GM20431 (cell line): Measurements from ENCODE around the gene C16orf90.
"Not testable (repeated sequence)": the region's sequence is repeated elsewhere in the genome, so short reads cannot be mapped to it uniquely, and the experiment has no call there.

Source experiments
- in situ Hi-C: fragments of 300-500 bp; cut with MseI, MboI; formaldehyde crosslinking; loops from one replicate; pipeline ENCODE4 v1.15.0; 2020; ENCODE audit warnings: low sequenced_read_pairs; ENCODE audit not compliant: unreplicated experiment

The C16orf90 gene

GRCh38 chr16:3495176-3495575, at the start of gene C16orf90:
C16orf90 (minus strand) TSS chr16:3495489; CDS start chr16:3495421, 68 bp downstream.
- in situ Hi-C loops = no loop called here

- in situ Hi-C loops = no loop called here
Observed at GRCh38 chr16:3542601-3543373, 47.5 kb upstream of the C16orf90 start.

- in situ Hi-C loops = no loop called here
Observed at GRCh38 chr16:3541527-3542155, 46.4 kb upstream of the C16orf90 start.

- in situ Hi-C loops = no loop called here
Observed at GRCh38 chr16:3538222-3538621, 42.9 kb upstream of the C16orf90 start.

- in situ Hi-C loops = no loop called here
Observed at GRCh38 chr16:3536851-3537250, 41.6 kb upstream of the C16orf90 start.

GRCh38 chr16:3536271-3536731, 41.0 kb upstream of the C16orf90 start:
- in situ Hi-C loops = no loop called here

GRCh38 chr16:3534126-3534525, 38.8 kb upstream of the C16orf90 start:
- in situ Hi-C loops = no loop called here

- in situ Hi-C loops = no loop called here
Observed at GRCh38 chr16:3532741-3533140, 37.5 kb upstream of the C16orf90 start.

GRCh38 chr16:3530371-3530914, 35.2 kb upstream of the C16orf90 start:
- in situ Hi-C loops = no loop called here

GRCh38 chr16:3529175-3529574, 33.9 kb upstream of the C16orf90 start:
- in situ Hi-C loops = no loop called here

GRCh38 chr16:3528406-3528805, 33.1 kb upstream of the C16orf90 start:
- in situ Hi-C loops = no loop called here

- in situ Hi-C loops = not testable (repeated sequence)
Observed at GRCh38 chr16:3527216-3527829, 32.0 kb upstream of the C16orf90 start.

- in situ Hi-C loops = no loop called here
Observed at GRCh38 chr16:3525951-3526350, 30.7 kb upstream of the C16orf90 start.

GRCh38 chr16:3523281-3523680, 28.0 kb upstream of the C16orf90 start:
- in situ Hi-C loops = no loop called here

GRCh38 chr16:3520841-3521240, 25.6 kb upstream of the C16orf90 start:
- in situ Hi-C loops = no loop called here

- in situ Hi-C loops = no loop called here
Observed at GRCh38 chr16:3520413-3520812, 25.1 kb upstream of the C16orf90 start.

GRCh38 chr16:3519581-3519980, 24.3 kb upstream of the C16orf90 start:
- in situ Hi-C loops = no loop called here

- in situ Hi-C loops = no loop called here
Observed at GRCh38 chr16:3518986-3519348, 23.7 kb upstream of the C16orf90 start.

- in situ Hi-C loops = no loop called here
Observed at GRCh38 chr16:3518292-3518985, 23.1 kb upstream of the C16orf90 start.

- in situ Hi-C loops = no loop called here
Observed at GRCh38 chr16:3515897-3516296, 20.6 kb upstream of the C16orf90 start.
